ENCODE results near the gene DUS3L.

DNA sequence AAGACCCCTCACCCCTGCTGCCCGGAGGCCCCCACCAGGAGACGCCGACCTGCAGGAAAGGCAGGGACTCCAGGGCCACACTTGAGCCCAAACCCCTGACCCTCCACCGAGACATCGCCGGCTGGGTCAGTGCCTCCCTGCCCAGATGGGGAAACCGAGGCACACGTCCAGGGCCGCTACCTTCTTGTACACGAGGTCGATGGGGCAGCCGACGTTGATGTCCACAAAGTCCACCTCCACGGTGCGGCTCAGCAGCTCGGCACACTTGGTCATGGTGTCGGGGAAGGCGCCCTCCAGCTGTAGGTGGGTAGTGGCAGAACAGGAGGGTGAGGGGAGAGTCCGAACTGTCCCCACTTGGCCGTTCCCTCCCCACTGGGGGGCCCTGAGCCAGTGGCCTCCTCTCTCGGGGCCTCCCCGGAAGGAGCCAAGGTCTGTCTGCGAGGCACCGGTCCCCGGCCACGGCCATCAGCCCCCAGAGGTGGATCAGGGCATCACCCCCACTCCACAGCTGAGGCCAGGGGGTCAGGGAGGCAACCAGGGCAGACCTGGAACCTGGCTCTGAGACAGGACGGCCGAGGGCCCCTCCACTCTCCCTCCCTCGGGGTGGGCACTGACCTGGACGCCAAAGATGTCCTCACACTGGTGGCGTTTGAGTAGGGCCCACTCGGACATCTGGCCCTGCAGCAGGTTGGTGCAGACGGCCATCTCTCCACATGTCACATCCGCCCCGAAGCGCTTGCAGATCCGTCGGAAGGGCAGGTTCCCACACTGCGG, 3.4 kb downstream of the DUS3L start:
- TF ChIP-seq, protein P1, sequence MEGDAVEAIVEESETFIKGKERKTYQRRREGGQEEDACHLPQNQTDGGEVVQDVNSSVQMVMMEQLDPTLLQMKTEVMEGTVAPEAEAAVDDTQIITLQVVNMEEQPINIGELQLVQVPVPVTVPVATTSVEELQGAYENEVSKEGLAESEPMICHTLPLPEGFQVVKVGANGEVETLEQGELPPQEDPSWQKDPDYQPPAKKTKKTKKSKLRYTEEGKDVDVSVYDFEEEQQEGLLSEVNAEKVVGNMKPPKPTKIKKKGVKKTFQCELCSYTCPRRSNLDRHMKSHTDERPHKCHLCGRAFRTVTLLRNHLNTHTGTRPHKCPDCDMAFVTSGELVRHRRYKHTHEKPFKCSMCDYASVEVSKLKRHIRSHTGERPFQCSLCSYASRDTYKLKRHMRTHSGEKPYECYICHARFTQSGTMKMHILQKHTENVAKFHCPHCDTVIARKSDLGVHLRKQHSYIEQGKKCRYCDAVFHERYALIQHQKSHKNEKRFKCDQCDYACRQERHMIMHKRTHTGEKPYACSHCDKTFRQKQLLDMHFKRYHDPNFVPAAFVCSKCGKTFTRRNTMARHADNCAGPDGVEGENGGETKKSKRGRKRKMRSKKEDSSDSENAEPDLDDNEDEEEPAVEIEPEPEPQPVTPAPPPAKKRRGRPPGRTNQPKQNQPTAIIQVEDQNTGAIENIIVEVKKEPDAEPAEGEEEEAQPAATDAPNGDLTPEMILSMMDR (optimal IDR thresholded peaks at IDR 0.05 in 1 of 3, IDR thresholded peaks at IDR 0.05 in 1 of 3, conservative IDR thresholded peaks at IDR 0.05 in 1 of 3; ENCODE audit: extremely low read depth in 1 of 3, insufficient read depth in 2 of 3, low read length in 3 of 3), result no peak
- no peak for TF ChIP-seq EZH2 (IDR thresholded peaks at IDR 0.05; ENCODE audit: low read length)
